Measurements from ENCODE around the gene MYH14. TPM values are rescaled to one million over a fixed set of nuclear protein-coding genes. Genes with fewer than 3 reads are reported as not detected.
A peak's percentile ranks its signal among the peaks of the same experiment; 100 is the strongest.

Gene MYH14
- total RNA-seq, 1 donor from 2014 or later: 1.6 TPM

GRCh38 chr19:50252111-50252886 is 48.9 kb downstream of the MYH14 start:
- Histone ChIP-seq H3K9me3 (ENCODE audit: low read depth) (no peaks in the 10 kb centered on the region), H3K9ac (no peak overlapping the region), H3K4me3 (no peak overlapping the region), H3K27me3 (no peaks in the 10 kb centered on the region), H3K4me2 (no peak overlapping the region), H2AFZ (replicated peaks) (no peak overlapping the region), H3F3A (ENCODE audit: low read depth) (no peaks in the 10 kb centered on the region), H3K4me1 (no peaks in the 10 kb centered on the region), H3K27ac (no peak overlapping the region), H3K36me3 (no peaks in the 10 kb centered on the region), H4K20me1 (ENCODE audit: low read depth) (no peaks in the 10 kb centered on the region), H3K79me2 (ENCODE audit: low read depth) (no peaks in the 10 kb centered on the region)
- Mint-ChIP-seq H3K9me3 (peaks cover 22% of the 10 kb centered on the region), H3K27ac (no peak overlapping the region), H3K36me3 (peaks cover 13% of the 10 kb centered on the region), H3K4me1 (no peaks in the 10 kb centered on the region), H3K4me3 (no peak overlapping the region), H3K27me3 (ENCODE audit: insufficient read depth, low read depth) (peaks cover 14% of the 10 kb centered on the region)
- TF ChIP-seq EZH2phosphoT487 (IDR thresholded peaks at IDR 0.05) (no peak), CTCF (IDR thresholded peaks at IDR 0.05) (peak; percentile 58)
- DNase-seq (ENCODE audit: low spot score): peak; percentile 27

GRCh38 chr19:50252887-50253268 is 49.5 kb downstream of the MYH14 start:
- peaks cover 14% of the 10 kb centered on the region for H3K27me3 Mint-ChIP-seq (ENCODE audit: insufficient read depth, low read depth)
- no peaks in the 10 kb centered on the region for H3K9me3 ChIP-seq (ENCODE audit: low read depth)
- no peaks in the 10 kb centered on the region for H3K4me1 ChIP-seq
- H2AFZ ChIP-seq (replicated peaks): no peak overlapping the region
- H3K79me2 ChIP-seq (ENCODE audit: low read depth): no peaks in the 10 kb centered on the region
- no peak overlapping the region for H3K4me3 Mint-ChIP-seq
- TF ChIP-seq EZH2 (IDR thresholded peaks at IDR 0.05): no peak
- no peak for TF ChIP-seq EZH2phosphoT487 (IDR thresholded peaks at IDR 0.05)
- no peak for TF ChIP-seq CTCF (IDR thresholded peaks at IDR 0.05)
- no peaks in the 10 kb centered on the region for H3K4me1 Mint-ChIP-seq
- no peaks in the 10 kb centered on the region for H4K20me1 ChIP-seq (ENCODE audit: low read depth)
- H3K9ac ChIP-seq: no peak overlapping the region
- peaks cover 13% of the 10 kb centered on the region for H3K36me3 Mint-ChIP-seq
- no peak overlapping the region for H3K27ac ChIP-seq
- H3K9me3 Mint-ChIP-seq: peaks cover 22% of the 10 kb centered on the region
- no peaks in the 10 kb centered on the region for H3K36me3 ChIP-seq
- DNase-seq (ENCODE audit: low spot score): no peak
- H3K27ac Mint-ChIP-seq: no peak overlapping the region
- H3K4me3 ChIP-seq: no peak overlapping the region
- H3F3A ChIP-seq (ENCODE audit: low read depth): no peaks in the 10 kb centered on the region
- no peaks in the 10 kb centered on the region for H3K27me3 ChIP-seq
- no peak overlapping the region for H3K4me2 ChIP-seq

- Histone ChIP-seq H3K4me1 (no peaks in the 10 kb centered on the region), H3K4me2 (no peak overlapping the region), H3F3A (ENCODE audit: low read depth) (no peaks in the 10 kb centered on the region), H4K20me1 (ENCODE audit: low read depth) (no peaks in the 10 kb centered on the region), H2AFZ (replicated peaks) (no peak overlapping the region), H3K27ac (no peak overlapping the region), H3K27me3 (no peaks in the 10 kb centered on the region), H3K9me3 (ENCODE audit: low read depth) (no peaks in the 10 kb centered on the region), H3K79me2 (ENCODE audit: low read depth) (no peaks in the 10 kb centered on the region), H3K9ac (no peak overlapping the region), H3K4me3 (no peak overlapping the region), H3K36me3 (no peaks in the 10 kb centered on the region)
- Mint-ChIP-seq H3K4me1 (no peaks in the 10 kb centered on the region), H3K27me3 (ENCODE audit: insufficient read depth, low read depth) (peaks cover 9% of the 10 kb centered on the region), H3K36me3 (peaks cover 13% of the 10 kb centered on the region), H3K4me3 (no peak overlapping the region), H3K9me3 (peaks cover 22% of the 10 kb centered on the region), H3K27ac (no peak overlapping the region)
- no peak for DNase-seq (ENCODE audit: low spot score)
- TF ChIP-seq CTCF (IDR thresholded peaks at IDR 0.05): peak; percentile 26
- no peak for TF ChIP-seq EZH2 (IDR thresholded peaks at IDR 0.05)
- no peak for TF ChIP-seq EZH2phosphoT487 (IDR thresholded peaks at IDR 0.05)
Observed at GRCh38 chr19:50255115-50255514, 51.7 kb downstream of the MYH14 start.

All from neural progenitor cell (in vitro differentiated cells).